SK-N-MC (cell line): ENCODE results near the gene MYH14.

ENCODE experiments used
- DNase-seq: peaks from one replicate; pipeline ENCODE4 v3.0.0-alpha.2; 2011; ENCODE audit warnings: low read depth, low spot score
- H3K27ac ChIP-seq: fragments of 200-600 bp; sonication (generic); 2 replicates; pipeline ENCODE4 v1.5.1; 2016; ENCODE audit warnings: mixed run types
- H3K36me3 ChIP-seq: fragments of 200-600 bp; sonication (generic); 2 replicates; pipeline ENCODE4 v1.6.1; 2017; ENCODE audit warnings: antibody characterized with exemption, low read length, mixed read lengths; ENCODE audit not compliant: insufficient read depth
- H3K4me3 ChIP-seq: fragments of 200-600 bp; sonication (generic); 2 replicates; pipeline ENCODE4 v1.5.1; 2016
- H3K9ac ChIP-seq: fragments of 200-600 bp; sonication (generic); 2 replicates; pipeline ENCODE4 v1.8.0; 2017; ENCODE audit warnings: mixed run types, mixed read lengths; ENCODE audit not compliant: insufficient read length
- H3K9me3 ChIP-seq: fragments of 200-600 bp; sonication (generic); 2 replicates; pipeline ENCODE4 v1.6.1; 2017; ENCODE audit warnings: low read depth, mild to moderate bottlenecking, antibody characterized with exemption, low read length, moderate library complexity, mixed read lengths
- EZH2 ChIP-seq: fragments of 200-600 bp; sonication (generic); IDR thresholded peaks from one replicate; pipeline ENCODE4 v1.6.1; 2017; ENCODE audit warnings: antibody characterized with exemption
- FOXP2 ChIP-seq: optimal IDR thresholded peaks from 2 replicates; pipeline ENCODE3; 2011; ENCODE audit warnings: mild to moderate bottlenecking, moderate library complexity; ENCODE audit not compliant: insufficient read depth; ENCODE audit errors: extremely low read length, control extremely low read depth
- POLR2AphosphoS5 ChIP-seq: IDR thresholded peaks from 2 replicates; pipeline ENCODE4 v1.6.1; 2012; ENCODE audit warnings: mild to moderate bottlenecking, low read depth, low read length, borderline replicate concordance

MYH14 gene

GRCh38 chr19:50292216-50292827 lies 88.9 kb downstream of the MYH14 start:
- Histone ChIP-seq H3K27ac (no peak overlapping the region), H3K9me3 (no peaks in the 10 kb centered on the region), H3K36me3 (no peaks in the 10 kb centered on the region), H3K9ac (no peak overlapping the region), H3K4me3 (no peak overlapping the region)
- DNase-seq: no peak
- no peak for TF ChIP-seq POLR2AphosphoS5
- no peak for TF ChIP-seq FOXP2
- no peak for TF ChIP-seq EZH2

GRCh38 chr19:50293263-50294004 lies 90.0 kb downstream of the MYH14 start:
- Histone ChIP-seq H3K9ac (no peak overlapping the region), H3K36me3 (no peaks in the 10 kb centered on the region), H3K27ac (no peak overlapping the region), H3K4me3 (no peak overlapping the region), H3K9me3 (no peaks in the 10 kb centered on the region)
- TF ChIP-seq FOXP2 (no peak), EZH2 (no peak), POLR2AphosphoS5 (no peak)
- DNase-seq: no peak

GRCh38 chr19:50300051-50300450 lies 96.6 kb downstream of the MYH14 start:
- TF ChIP-seq FOXP2 (no peak), POLR2AphosphoS5 (no peak), EZH2 (no peak)
- Histone ChIP-seq H3K36me3 (no peaks in the 10 kb centered on the region), H3K27ac (no peak overlapping the region), H3K9ac (no peak overlapping the region), H3K9me3 (no peaks in the 10 kb centered on the region), H3K4me3 (no peak overlapping the region)
- DNase-seq: no peak

GRCh38 chr19:50300814-50301606 lies 97.6 kb downstream of the MYH14 start:
- no peak overlapping the region for H3K9ac ChIP-seq
- H3K27ac ChIP-seq: no peak overlapping the region
- DNase-seq: no peak
- no peak for TF ChIP-seq POLR2AphosphoS5
- no peak for TF ChIP-seq FOXP2
- no peak for TF ChIP-seq EZH2
- H3K9me3 ChIP-seq: no peaks in the 10 kb centered on the region
- no peaks in the 10 kb centered on the region for H3K36me3 ChIP-seq
- no peak overlapping the region for H3K4me3 ChIP-seq

- no peak for DNase-seq
- no peak overlapping the region for H3K27ac ChIP-seq
- TF ChIP-seq EZH2: no peak
- TF ChIP-seq FOXP2: no peak
- no peak for TF ChIP-seq POLR2AphosphoS5
Measured at GRCh38 chr19:50301607-50301971, 98.2 kb downstream of the MYH14 start.

GRCh38 chr19:50303558-50303957 lies 100.1 kb downstream of the MYH14 start:
- Histone ChIP-seq H3K4me3 (no peak overlapping the region), H3K36me3 (no peaks in the 10 kb centered on the region), H3K9me3 (no peaks in the 10 kb centered on the region), H3K27ac (no peak overlapping the region), H3K9ac (no peak overlapping the region)
- no peak for DNase-seq
- no peak for TF ChIP-seq POLR2AphosphoS5
- no peak for TF ChIP-seq FOXP2
- TF ChIP-seq EZH2: no peak

More at GRCh38 chr19:50301607-50301971, 98.2 kb downstream of the MYH14 start:
- Histone ChIP-seq H3K9ac (no peak overlapping the region), H3K36me3 (no peaks in the 10 kb centered on the region), H3K9me3 (no peaks in the 10 kb centered on the region), H3K4me3 (no peak overlapping the region)

- Histone ChIP-seq H3K9ac (no peak overlapping the region), H3K9me3 (no peaks in the 10 kb centered on the region), H3K36me3 (no peaks in the 10 kb centered on the region), H3K4me3 (no peak overlapping the region), H3K27ac (no peak overlapping the region)
- no peak for DNase-seq
- TF ChIP-seq POLR2AphosphoS5 (no peak), EZH2 (no peak), FOXP2 (no peak)
Measured at GRCh38 chr19:50308991-50309390, 105.6 kb downstream of the MYH14 start.
